ENCODE results near the gene MT3.

DNA sequence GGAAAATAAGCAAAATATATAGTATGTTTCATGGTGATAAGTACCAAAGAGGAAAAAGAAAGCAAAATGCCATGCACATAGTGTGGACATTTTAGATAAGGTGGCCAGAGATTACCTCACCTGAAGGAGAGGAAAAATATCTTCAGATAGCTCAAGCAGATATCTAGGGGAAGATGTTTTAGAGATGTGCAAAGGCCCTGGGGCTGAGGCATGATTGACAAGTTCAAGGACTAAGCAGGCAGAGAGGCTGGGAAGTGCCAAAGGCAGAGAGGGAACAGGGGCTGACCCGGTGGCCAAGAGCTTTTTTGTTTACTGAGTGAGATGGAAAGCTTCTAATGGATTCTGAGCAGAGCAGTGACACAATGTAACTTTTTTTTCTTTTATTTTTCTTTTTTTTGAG is 28.9 kb upstream of the MT3 start:
- no peak for TF ChIP-seq FOXP2 (optimal IDR thresholded peaks at IDR 0.05; ENCODE audit: borderline replicate concordance, extremely low read depth, extremely low read length, insufficient read depth)
- TF ChIP-seq POLR2AphosphoS5 (IDR thresholded peaks at IDR 0.05; ENCODE audit: low read depth, low read length) = no peak
- TF ChIP-seq TAF1 (IDR thresholded peaks at IDR 0.05; ENCODE audit: borderline replicate concordance, insufficient read depth, low read length) = no peak
- TF ChIP-seq, protein P1, sequence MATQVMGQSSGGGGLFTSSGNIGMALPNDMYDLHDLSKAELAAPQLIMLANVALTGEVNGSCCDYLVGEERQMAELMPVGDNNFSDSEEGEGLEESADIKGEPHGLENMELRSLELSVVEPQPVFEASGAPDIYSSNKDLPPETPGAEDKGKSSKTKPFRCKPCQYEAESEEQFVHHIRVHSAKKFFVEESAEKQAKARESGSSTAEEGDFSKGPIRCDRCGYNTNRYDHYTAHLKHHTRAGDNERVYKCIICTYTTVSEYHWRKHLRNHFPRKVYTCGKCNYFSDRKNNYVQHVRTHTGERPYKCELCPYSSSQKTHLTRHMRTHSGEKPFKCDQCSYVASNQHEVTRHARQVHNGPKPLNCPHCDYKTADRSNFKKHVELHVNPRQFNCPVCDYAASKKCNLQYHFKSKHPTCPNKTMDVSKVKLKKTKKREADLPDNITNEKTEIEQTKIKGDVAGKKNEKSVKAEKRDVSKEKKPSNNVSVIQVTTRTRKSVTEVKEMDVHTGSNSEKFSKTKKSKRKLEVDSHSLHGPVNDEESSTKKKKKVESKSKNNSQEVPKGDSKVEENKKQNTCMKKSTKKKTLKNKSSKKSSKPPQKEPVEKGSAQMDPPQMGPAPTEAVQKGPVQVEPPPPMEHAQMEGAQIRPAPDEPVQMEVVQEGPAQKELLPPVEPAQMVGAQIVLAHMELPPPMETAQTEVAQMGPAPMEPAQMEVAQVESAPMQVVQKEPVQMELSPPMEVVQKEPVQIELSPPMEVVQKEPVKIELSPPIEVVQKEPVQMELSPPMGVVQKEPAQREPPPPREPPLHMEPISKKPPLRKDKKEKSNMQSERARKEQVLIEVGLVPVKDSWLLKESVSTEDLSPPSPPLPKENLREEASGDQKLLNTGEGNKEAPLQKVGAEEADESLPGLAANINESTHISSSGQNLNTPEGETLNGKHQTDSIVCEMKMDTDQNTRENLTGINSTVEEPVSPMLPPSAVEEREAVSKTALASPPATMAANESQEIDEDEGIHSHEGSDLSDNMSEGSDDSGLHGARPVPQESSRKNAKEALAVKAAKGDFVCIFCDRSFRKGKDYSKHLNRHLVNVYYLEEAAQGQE (IDR thresholded peaks at IDR 0.05; ENCODE audit: insufficient read depth in 1 of 2, low read depth in 2 of 2, low read length in 2 of 2) = no peak

Data from PFSK-1 (cell line).